GM18519 (cell line): Measurements from ENCODE around the gene GNB1L.
"Not testable (repeated sequence)": the region's sequence is repeated elsewhere in the genome, so short reads cannot be mapped to it uniquely, and the experiment has no call there.

Experiments used
- ATAC-seq: cut with Tn5 transposase; IDR thresholded peaks from one replicate; pipeline ENCODE4 v1.9.1; 2021; ENCODE audit warnings: mild to moderate bottlenecking, moderate library complexity; ENCODE audit not compliant: unreplicated experiment, low FRiP score

GNB1L gene

DNA sequence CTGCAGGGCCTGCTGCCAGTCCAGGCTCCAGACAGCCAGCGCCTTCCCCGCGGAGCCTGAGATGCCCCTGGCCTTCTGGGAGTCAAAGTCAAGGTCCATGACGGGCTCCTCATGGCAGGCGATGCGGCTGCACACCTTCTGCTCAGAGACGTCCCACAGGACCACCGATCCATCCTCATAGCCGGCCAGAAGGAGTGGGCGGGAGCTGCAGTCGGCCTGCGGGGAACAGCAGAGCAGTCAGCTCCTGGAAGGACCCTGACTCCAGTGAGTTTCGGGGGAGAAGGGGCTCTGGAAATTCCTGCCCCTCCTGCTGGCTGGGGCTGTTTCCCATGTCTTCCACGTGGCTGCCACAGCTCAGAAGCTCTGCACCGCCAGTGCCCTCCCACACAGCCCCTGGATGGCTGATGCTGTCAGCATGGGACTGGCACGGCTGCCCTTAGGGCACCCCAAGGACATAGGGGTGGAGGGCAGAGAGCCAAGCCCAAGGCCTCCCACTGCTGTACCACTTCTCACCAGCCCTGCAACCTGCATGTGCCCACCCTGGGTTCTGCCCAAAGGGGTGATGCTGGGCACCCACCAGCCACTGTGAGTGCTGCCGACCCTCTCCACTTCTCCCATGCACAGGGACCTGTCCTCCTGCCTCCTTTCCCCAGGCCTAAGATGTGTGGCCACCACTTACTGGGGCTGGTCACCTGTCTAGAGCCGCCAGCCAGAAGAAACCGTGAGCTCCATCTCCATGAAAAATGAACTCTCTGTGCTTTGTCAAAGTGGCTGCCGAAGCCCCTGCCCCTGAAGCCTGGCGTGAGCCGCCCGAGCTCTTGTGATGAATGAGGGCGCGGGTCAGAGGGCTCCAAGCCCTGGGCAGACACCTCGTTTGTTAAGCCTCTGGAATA lies 52.4 kb downstream of the GNB1L start:
- ATAC-seq: no peak

GRCh38 chr22:19801340-19802000 lies 53.2 kb downstream of the GNB1L start:
- ATAC-seq: no peak

DNA sequence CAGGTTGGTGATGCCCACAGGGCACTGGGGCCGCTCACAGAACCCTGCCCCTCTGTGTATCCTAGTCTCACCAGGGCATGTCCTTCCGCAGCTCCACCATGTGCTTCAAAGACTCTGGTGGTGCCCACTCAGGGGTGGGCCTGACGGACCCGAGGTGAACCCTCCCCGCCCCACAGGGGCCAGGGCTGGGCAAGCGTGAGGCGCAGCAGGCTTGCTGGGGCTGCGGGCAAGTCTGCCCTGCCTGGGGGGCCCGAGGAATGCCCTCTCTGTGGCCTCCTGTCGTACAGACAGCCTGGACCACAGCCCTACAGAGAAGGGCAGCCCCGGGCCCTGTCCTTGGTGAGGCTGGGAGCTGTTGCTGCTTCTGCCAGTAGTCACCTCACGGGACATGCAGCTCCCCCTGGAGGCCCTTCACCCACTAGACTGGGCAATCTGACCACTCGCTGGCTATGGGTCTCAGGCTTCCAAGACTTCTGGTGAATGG lies 53.9 kb downstream of the GNB1L start:
- no peak for ATAC-seq

GRCh38 chr22:19800306-19800705 lies 54.4 kb downstream of the GNB1L start:
- no peak for ATAC-seq

GRCh38 chr22:19799322-19800190 lies 55.1 kb downstream of the GNB1L start:
- ATAC-seq: no peak

DNA sequence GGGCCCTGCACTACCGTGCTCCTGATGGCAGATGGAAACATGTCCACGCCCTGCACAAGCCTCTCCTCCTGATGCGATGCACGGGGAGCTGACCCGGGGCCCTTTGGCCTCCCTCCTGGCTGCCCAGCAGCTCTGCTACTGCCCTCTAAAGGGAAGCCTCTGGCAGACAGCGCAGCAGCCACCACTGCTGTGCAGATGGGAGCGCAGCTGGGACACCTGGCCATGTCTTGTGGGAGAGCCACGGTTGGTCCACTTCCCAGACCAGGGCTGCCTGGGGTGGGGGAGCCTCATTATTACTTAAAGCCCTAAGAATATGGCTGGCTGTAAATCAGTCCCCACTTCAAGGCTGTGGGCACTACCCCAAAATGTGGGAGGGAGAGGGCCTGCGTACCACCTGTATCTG lies 55.8 kb downstream of the GNB1L start:
- no peak for ATAC-seq

DNA sequence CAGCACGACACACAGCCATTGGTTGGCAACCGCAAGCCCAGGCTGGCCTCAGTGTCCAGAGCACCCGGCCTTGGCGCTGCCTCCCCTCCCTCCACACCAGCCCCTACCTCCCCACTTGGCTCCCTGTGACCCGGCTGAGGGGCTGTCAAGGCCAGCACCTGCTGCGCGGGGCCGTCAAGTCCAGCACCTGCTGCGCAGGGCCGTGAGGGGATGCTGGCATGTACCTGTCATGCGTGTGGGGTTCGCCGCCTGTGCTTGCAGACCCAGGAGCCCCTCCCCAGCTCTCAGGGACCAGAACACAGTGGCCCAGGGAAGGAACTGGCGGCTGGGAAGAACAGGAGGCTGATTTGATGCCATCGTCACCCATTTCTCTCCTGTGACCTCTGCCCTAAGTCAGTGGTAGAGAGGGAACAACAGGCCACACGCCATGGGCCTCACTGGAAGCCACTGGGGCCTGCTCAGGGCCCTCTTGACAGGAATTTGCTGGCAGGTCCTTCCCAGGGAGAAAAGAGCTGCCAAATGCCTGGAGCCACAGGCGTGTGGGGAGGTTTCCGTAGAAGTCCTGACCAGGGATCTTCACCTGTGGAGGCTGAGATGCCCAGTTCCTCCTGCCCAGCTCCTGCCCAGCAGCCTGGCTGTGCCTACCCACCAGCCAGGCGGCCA lies 56.5 kb downstream of the GNB1L start:
- ATAC-seq: no peak

- ATAC-seq: no peak
These were observed 57.3 kb downstream of the GNB1L start for GRCh38 chr22:19797086-19798002.

DNA sequence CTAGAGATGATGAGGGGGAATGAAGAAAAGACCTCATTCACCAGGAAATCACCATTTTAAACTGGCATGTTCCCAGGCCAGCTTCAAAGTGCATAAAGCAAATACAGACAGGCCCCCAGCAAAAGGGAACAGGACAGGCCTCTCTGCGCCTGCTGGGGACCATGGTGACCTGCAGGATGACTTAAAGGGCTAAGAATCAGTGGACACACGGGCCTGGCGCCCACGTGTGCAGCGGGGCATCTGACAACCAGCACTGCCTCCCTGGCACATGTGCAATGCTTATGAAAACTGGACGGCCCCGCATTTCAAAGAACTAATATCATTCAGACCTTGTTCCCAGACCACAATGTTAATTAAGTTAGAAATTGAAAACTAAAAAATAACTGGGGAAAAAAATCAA lies 58.5 kb downstream of the GNB1L start:
- no peak for ATAC-seq

GRCh38 chr22:19795617-19796008 lies 59.1 kb downstream of the GNB1L start:
- ATAC-seq: no peak

GRCh38 chr22:19793661-19794310 lies 60.9 kb downstream of the GNB1L start:
- ATAC-seq: no peak

DNA sequence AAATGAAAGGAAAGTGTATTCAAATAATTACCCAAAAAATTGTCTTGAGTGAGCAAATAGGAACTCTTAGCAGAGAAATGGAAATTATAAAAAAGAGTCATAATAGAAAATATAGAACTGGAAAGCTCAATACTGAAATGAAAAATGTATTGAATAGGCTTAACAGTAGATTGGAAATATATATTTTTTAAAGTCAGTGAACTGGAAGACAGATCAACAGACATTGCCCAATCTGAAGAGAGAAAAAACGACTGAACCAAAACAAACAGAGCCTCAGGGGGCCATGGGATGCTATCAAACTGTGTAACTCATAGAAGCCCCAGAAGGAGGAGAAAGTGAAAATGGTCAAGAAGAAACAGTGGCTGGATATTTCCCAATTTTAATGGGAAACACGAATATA lies 61.5 kb downstream of the GNB1L start:
- ATAC-seq: no peak

DNA sequence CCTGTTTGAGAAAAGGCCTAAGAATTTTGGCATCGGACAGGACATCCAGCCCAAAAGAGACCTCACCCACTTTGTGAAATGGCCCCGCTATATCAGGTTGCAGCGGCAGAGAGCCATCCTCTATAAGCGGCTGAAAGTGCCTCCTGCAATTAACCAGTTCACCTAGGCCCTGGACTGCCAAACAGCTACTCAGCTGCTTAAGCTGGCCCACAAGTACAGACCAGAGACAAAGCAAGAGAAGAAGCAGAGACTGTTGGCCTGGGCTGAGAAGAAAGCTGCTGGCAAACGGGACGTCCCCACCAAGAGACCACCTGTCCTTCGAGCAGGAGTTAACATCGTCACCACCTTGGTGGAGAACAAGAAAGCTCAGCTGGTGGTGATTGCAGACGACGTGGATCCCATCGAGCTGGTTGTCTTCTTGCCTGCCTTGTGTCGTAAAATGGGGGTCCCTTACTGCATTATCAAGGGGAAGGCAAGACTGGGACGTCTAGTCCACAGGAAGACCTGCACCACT lies 62.2 kb downstream of the GNB1L start:
- not testable (repeated sequence) for ATAC-seq

GRCh38 chr22:19791894-19792293 lies 62.8 kb downstream of the GNB1L start:
- ATAC-seq: no peak

DNA sequence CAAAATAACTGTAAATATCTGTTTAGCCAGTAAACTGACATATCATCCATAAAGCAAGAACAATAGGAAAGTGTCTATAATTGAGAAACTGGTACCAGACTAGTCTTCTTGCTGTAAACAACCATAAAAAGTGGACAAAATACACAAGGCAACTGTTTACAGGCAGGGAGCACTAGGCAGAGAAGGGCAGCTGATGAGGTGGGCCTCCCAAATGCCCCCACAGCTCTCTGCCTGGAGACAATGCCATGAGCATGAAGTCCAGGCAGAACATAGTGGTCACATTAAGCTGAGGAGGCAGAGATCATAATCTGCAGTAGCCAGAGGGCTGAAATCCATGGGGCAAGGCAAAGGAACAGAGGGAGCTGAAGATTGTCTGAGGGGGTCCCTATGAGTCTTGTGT lies 63.4 kb downstream of the GNB1L start:
- no peak for ATAC-seq

GRCh38 chr22:19789828-19790227 lies 64.8 kb downstream of the GNB1L start:
- ATAC-seq: no peak

DNA sequence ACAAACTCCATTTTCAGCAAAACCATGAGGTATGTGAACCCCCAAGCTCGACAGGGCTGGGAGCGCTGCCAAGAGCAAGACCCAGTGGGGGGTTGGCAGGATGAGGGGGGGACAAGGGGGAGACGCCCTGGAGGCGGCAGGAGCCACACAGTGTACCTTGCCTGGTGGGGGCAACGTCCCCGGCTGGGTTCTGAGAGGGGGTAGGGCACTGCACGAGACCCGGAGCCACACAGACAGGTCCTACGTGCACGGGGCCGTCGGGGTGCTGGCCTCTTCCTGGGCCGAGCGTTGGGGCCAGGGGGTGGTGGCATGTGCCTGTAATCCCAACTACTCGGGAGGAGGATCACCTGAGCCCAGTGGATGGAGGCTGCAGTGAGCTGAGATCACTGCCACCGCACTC lies 65.3 kb downstream of the GNB1L start:
- ATAC-seq: no peak

DNA sequence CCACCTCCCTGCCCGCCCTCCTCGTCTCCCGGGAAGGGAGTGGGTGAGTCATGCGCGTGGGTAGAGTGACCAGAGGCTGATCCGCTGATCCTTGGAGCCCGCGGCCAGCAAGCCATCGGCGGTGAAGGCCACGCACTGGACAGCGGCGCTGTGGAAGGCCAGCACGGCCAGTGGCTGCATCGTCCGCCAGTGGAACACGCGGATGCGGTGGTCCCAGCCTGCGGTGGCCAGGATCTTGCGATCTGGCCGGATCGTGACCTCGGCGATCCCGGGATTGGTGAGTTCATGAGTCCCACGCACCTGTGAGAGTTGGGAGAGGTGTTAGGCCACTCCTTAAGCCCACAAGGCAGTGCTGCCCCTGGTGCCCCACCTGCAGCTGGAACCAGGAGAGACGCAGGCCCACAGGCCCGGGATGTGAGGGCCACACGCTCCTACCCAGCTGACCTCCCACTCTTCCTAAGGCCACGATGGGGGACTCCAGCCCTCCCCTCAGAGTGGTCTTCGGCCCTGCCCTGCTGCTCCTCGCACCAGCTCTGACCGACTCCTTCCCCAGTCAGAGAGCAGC lies 65.9 kb downstream of the GNB1L start:
- ATAC-seq: no peak

GRCh38 chr22:19787849-19788141 lies 66.9 kb downstream of the GNB1L start:
- no peak for ATAC-seq
